GM21576 (cell line): ENCODE data around the gene PEX26.
"Not testable (repeated sequence)": the region's sequence is repeated elsewhere in the genome, so short reads cannot be mapped to it uniquely, and the experiment has no call there.

Source experiments
- ATAC-seq: cut with Tn5 transposase; IDR thresholded peaks from one replicate; pipeline ENCODE4 v1.9.1; 2021; ENCODE audit warnings: mild to moderate bottlenecking, moderate library complexity; ENCODE audit not compliant: unreplicated experiment

PEX26 gene

DNA sequence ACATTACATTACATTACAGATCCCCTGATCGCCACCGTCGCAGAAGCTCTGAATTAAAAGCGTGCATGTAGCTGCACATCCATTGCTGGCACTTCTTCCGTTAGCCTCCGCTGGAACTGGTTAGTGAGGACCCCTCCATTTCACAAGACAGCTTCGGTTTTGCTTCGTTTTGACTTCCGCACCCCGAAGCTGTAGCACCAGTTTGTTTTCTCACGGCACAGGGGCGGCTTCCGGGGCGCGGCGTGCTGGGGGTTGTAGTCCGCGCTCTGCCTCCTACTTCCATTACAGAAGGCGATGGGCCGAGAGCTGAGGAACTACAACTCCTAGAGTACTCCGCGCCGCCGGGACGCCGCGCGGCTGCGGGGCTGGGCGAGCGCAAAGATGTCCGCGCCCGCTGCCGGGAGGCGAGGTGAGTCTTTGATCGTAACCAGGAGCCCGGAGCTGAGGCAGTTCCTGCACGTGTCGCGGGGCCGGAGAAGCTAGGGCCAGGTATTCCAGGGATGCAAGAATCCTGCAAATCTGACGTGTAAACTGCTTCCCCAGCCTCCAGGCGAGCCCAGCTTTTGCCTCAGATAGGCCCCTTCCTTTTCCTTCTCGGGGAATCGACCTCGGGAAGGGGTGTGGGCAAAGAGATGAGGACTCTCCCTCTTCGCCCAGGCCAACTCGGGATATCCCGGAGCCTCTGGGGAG lies at the start of gene PEX26:
PEX26 (plus strand) TSS at position 352 of the 690 bp plus-strand sequence. CDS start 387 bp downstream, outside the sequence.
- peak; percentile 91 for ATAC-seq

DNA sequence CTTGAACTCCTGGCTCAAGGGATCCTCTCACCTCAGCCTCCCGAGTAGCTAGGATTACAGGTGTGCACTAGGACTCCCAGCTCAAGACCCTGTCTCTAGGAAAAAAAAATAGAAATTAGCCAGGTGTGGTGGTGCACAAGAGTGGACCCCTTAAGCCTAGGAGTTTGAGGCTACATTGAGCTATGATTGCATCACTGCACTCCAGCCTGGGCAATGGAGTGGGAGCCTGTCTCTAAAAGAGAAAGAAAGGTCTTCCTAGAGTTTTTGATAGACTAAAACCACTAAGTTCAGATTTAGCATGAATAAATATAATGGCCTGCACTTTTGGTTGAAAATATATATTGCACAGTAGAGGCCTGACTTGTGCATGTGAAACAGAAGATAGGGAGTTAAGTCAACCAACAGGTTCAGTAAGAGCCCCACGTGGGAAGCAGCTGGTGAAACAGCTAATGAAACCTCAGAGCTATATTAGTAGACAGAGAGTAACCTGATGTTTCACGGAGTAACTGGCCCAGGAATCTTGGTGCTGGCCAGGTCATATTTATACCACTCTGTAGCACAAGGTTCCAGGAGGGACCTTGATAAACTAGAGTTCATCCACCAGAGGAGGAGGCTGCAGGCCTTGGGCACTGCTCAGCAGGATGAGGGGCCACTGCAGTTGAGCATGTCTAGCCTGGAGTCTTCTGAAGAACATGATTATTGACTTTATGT lies 48.8 kb upstream of the PEX26 start:
- peak; percentile 54 for ATAC-seq

DNA sequence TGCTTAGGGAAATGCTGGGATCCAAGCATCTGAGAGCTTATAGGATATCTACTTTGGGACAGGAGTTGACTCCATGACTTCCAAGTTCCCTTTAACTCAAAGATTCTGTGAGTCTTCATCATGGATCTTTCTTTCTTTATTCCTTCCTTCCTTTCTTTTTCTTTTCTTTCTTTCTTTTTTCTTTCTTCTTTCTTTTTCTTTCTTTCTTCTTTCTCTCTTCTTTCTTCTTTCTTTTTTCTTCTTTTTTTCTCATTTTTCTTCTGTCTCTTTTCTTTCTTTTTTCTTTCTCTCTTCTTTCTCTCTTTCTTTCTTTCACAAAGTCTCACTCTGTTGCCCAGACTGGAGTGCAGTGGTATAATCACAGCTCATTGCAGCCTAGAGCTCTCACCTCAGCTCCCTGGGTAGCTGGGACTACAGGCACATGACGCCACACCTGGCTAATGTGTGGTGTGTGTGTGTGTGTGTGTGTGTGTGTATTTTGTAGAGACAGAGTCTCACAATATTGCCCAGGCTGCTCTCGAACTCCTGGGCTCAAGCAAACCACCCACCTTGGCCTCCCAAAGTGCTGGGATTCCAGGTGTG lies 48.0 kb upstream of the PEX26 start:
- ATAC-seq: no peak

DNA sequence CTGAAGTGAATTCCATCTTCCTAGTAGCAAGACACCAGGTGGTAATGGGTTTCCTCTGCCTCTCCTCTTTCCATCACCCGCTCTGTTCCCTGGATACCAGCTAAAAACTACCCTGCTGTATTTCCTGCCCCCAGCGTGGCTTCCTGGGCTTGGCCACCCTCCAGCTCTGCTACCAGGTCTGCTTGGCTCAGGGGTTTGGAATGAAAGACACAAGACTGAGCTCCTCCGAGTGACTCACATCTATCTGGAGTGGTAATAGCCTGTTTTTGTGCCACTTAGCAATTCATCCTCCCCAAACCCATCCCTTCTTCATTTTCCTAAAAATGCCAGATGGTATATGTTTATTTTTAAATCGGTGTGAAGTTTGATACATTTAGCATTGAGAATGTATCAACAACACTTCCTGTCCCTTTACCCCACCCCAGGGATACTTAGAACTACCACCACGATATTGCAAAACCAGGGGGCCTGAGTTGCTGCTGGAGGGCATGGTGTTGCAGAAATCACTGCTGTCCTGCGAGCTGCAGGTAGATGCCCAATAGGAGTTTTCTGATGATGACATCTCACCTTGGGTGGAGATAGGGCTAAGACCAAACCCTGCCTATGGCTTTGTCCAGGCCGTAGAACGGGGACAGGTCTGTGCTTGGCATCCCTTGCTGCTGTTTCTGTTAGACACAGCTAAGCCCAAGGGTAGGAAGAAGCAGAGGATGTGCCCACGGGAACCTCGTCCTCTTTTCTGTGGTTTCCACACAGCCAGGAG lies 45.9 kb upstream of the PEX26 start:
- no peak for ATAC-seq

DNA sequence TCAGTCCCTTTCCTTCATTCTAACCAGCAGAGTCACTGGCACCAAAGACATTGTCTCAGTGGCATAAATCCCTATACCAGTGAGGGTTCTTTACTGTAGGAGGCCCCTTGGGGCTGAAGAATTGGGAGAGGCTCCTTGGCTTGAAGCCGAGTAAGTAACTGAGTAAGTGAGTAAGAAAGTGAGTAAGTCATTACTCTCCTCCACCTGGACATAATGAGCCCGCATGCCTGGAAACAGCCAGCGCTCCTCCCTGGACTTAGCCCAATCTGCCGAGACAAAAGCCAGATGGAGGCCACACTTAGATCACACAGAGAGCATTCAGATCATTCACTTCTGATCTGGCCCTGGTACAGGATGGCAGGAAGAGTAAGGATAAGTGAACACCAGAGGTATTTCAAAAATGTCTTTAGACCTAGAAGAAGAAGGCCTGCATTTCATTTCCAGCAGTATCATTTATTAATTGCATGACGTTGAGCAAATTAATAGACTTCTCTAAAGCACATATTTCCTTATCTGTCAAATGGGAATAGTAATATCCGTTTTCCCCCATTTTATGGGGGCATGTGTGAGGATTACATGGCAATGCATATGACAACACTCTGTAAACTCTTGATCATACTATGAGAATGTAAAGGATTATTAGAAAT lies 45.2 kb upstream of the PEX26 start:
- no peak for ATAC-seq

DNA sequence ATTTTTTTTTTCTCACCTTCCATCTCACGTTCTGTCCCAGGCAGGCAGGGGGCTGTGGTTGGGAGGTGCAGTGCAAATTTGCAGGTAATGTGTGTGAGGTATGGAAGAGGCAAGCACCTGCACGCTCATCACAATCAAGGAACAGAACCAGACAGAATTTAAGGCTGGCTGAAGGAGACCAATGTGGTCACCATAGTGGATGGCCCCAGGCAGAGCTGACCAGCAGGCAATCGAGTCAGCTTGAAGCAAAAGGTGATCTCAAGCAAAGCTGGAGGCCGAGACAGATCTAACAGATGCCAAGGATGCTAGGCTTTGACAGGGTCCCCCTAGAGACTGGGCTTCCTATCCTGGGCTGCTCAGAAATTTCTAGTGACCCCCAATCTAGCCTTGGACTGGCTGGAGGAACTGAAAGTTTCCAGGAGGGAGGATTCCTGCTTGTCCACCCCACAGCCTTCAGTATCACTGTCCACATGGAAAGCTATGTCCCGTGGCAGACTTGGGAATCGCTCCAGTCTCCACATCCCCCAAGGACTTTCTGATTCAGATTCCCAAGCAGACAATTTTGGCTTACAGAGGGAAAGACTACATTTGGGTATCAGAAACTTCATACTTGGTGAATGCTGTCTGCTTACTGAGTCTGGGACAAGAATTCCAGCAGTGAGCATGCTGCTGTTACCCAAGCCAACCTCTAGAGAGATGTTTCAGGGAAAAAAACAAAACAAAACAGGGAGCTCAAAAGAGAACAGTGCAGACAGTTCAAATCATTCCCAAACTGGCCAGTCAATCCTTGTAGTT lies 44.4 kb upstream of the PEX26 start:
- ATAC-seq: no peak

DNA sequence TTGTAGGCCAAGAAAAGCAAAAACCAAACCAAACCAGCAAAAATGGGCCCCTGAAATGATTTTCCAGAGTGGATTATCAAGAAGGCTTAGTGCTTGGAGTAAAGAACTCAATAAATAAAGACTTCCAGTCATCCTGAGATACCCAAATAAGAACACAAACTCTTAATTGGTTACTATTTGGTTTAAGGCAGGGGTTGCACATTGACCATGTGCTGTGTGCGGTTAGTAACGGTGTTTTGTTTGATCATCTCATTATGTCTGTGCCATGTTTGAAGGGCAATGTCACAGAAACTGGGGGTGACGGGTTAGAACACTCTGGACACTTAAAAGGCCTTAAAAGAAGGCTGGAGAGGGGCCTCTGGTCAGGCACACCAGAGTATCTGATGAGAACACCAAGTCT lies 43.7 kb upstream of the PEX26 start:
- no peak for ATAC-seq

DNA sequence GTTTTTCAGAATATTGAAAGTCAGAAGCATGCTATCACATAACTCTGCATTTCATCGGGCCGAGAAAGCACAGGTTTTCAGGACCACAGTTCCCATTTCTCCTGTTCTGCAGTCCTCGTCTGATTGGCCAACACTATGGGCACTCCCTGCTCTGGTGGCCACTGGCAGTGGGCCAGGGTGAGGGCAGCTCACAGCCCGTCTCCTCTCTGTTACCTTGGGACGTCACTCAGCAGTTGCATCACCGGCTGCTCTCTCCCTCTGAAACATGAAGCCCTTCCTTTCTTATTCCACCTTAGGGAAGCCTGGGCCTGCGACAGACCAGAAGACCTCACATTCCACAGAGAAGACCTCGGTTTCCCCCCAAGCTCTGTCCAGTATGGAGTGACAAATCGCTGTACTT lies 42.0 kb upstream of the PEX26 start:
- no peak for ATAC-seq

DNA sequence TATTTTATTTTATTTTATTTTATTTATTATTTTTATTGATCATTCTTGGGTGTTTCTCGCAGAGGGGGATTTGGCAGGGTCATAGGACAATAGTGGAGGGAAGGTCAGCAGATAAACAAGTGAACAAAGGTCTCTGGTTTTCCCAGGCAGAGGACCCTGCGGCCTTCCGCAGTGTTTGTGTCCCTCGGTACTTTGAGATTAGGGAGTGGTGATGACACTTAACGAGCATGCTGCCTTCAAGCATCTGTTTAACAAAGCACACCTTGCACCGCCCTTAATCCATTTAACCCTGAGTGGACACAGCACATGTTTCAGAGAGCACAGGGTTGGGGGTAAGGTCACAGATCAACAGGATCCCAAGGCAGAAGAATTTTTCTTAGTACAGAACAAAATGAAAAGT lies 36.9 kb upstream of the PEX26 start:
- ATAC-seq: not testable (repeated sequence)

DNA sequence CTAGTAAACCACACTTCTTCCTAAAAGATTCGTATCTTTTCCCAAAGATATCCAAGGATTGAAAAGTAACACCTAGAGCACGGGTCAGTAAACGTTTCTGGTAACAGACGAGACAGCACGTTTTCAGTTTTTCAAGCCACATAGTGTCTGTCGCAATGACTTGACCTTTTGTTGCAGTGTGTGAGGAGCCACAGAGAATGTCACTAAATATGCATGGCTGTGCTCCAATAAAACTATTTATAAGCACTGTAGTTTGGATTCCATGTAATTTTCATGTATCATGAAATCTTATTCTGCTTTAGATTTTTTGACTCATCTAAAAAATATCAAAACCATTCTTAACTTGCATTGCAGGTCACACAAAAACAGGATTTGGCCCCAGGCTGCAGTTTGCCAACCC lies 35.1 kb upstream of the PEX26 start:
- no peak for ATAC-seq

DNA sequence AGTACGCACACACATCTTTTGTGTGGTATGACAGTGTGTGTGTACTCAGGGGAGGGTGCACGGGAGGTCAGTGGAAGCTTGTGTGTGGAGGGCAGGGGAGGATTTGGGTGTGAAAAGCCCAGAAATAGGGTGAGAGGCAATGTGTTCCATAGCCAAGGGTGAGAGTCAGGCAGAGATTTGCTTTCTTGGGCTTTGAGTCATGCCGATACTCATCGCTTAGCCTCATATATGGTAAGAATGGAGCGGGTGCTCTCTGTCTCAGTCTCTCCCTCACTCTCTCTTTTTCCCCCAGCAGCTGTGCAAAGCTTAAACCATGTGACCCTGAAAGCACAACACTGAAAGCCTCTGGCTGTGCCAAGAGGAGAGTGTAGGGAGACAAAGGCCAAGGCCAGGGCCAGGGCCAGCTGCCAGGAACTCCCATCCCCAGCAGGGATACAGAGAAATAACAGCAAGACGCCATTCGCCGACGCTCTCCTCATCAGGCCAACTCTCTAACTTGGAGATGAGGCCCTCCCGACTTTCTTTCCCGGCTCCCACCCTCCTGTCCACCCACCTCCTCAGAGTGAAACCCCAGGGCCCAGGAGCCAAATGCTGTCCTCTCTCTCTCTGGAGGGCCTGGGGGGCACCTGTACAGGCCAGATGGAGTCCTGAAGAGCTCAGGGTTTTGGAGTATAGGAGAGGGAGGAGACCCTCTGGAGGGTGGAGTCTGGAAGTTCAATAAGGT lies 33.1 kb upstream of the PEX26 start:
- ATAC-seq: no peak

DNA sequence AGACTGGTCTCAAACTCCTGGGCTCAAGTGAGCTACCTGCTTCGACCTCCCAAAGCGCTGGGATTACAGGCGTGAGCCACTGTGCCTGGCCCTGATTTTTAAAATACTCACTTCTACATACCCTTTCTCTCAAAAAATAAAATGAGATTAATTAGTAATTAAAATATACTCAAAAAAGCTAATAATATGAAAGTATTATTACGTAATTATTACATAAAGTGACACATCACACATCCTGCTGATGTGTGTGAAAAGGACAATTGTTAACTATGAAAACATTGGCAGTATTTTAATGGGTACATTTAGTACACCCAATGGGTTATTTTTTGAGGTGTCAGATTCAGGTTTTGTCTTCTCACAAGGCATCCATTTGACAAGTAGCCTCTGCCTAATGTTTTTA lies 32.0 kb upstream of the PEX26 start:
- no peak for ATAC-seq

DNA sequence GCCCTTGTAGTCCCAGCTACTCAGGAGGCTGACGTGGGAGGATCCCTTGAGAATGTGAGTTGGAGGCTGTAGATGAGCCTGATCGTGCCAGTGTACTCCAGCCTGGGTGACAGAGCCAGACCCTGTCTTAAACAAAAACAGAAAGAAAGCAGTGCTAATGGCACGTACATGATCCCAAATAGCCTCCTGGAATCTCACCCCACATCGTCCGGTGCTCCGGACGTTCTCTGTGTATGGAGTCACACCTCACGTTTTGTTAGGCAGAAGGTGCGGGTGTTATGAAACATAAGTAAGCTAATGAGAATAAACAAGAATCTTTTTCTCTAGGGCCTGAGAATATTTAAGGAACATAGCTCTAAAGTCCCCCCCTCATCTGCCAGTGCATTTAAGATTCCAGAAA lies 29.7 kb upstream of the PEX26 start:
- ATAC-seq: no peak

DNA sequence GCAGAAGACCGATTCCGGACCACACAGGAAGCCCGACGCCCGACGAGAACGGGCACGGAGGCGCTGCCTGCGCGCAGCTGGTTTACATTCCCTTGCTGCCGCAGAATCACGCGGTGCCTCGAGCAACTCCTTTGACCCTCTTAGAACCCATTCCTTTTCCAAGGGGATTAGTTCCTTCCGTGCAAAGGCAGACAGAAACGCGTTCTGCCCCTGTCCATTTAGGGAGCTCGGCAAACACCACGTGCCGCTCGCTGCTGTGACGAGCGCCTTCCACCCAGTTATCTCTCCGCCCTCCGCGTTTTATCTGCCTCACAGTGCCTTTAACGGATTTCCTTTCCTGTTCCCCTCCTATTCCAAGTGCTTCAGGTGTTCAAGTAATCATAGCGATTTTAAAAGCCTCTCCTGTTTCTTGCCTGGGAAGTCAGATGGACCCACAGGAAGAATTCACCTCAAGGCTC lies 29.3 kb upstream of the PEX26 start:
- no peak for ATAC-seq

DNA sequence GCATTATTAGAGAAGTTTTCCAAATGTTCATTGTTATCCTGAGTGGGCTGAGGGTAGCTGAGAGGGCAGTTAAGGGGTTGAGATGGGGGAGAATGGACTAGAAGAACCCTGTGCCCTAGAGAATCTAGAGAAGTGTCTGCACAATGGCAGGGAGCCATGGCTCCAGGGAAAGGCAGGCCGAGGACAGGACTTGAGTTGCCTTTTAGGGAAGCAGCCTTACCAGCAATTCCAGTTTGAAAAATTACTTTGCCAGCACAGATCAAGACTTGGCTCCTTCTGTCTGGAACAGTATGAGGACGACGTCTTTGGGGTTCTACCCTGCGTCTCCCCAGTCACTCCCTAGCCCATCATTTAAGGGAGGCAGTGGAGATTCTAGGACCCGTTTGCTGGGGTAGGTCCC lies 27.7 kb upstream of the PEX26 start:
- ATAC-seq: no peak

DNA sequence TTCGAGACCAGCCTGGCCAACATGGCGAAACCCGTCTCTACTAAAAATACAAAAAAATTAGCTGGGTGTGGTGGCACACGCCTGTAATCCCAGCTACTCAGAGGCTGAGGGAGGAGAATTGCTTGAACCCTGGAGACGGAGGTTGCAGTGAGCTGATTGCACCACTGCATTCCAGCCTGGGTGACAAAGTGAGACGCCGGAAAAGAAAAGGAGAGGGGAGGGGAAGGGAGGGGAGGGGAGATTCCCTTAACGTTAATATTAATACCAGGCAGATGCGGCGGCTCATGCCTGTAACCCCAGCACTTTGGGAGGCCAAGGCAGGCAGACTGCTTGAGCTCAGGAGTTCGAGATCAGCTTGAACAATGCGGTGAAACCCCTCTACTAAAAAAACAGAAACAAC lies 26.7 kb upstream of the PEX26 start:
- ATAC-seq: not testable (repeated sequence)

DNA sequence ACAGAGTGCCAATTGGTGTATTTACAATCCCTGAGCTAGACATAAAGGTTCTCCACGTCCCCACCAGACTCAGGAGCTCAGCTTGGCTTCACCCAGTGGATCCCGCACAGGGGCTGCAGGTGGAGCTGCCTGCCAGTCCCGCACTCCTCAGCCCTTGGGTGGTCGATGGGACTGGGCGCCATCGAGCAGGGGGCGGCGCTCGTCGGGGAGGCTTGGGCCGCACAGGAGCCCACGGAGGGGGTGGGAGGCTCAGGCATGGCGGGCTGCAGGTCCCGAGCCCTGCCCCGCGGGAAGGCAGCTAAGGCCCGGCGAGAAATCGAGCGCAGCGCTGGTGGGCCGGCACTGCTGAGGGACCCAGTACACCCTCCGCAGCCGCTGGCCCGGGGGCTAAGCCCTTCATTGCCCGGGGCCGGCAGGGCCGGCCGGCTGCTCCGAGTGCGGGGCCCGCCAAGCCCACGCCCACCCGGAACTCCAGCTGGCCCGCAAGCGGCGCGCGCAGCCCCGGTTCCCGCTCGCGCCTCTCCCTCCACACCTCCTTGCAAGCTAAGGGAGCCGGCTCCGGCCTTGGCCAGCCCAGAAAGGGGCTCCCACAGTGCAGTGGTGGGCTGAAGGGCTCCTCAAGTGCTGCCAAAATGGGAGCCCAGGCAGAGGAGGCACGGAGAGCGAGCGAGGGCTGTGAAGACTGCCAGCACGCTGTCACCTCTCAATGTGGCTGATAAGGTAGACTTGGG lies 24.4 kb upstream of the PEX26 start:
- ATAC-seq: not testable (repeated sequence)

DNA sequence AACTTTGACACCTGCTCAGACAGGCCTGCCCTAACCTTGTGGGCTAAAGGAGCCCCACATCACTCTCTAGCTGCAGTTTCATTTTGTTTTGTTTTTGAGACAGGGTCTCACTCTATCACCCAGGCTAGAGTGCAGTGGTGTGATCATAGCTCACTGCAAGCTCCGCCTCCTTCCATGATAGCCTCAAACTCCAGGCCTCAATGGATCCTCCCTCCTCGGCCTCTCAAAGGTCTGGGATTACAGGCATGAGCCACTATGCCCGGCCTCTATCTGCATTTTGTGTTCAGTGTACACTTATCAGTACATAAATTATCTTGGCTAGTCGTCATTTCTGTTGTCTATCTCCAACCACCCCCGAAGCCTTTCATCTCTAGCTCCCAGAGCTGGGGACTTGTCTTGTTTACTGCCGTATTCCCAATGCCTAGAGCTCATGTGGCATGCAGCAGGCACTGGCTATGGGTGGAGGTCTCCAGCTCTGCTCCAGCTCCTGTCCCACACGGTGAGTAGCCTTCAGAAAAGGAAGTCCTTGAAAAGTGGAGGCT lies 22.1 kb upstream of the PEX26 start:
- no peak for ATAC-seq
